Fibroblast of mammary gland (primary cell): ENCODE data around the gene GSTA3.
"Not testable (repeated sequence)": the region's sequence is repeated elsewhere in the genome, so short reads cannot be mapped to it uniquely, and the experiment has no call there.

ENCODE experiments used
- DNase-seq: peaks from one replicate; pipeline ENCODE4 v3.0.0-alpha.2; 2010; ENCODE audit warnings: low read depth
- H3K4me3 ChIP-seq: 2 replicates; pipeline ENCODE4 v1.5.1; 2011; ENCODE audit warnings: low read depth, mild to moderate bottlenecking, low read length, moderate library complexity; ENCODE audit not compliant: control insufficient read depth
- CTCF ChIP-seq: conservative IDR thresholded peaks from 2 replicates; pipeline ENCODE4 v1.5.1; 2011; ENCODE audit warnings: low read depth, low read length, inconsistent platforms; ENCODE audit not compliant: control insufficient read depth, insufficient read depth

GSTA3 gene

DNA sequence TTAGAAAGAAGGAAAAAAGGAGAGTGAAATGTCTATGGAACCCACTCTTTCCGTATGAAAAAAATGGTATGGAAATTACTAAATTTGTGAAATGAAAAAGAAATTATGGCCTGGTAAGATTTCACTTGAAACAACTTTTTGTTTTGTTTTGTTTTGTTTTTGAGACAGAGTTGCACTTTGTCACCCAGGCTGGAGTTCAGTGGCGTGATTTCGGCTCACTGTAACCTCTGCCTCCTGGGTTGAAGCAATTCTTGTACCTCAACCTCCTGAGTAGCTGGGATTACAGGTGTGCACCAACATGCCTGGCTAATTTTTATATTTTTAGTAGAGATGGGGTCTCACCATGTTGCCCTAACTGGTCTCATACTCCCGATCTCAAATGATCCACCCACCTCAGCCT, 51.1 kb downstream of the GSTA3 start:
- no peak for DNase-seq
- TF ChIP-seq CTCF = no peak
- no peak overlapping the region for H3K4me3 ChIP-seq

GRCh38 chr6:52856137-52856536, 53.4 kb downstream of the GSTA3 start:
- DNase-seq, H3K4me3 ChIP-seq: not testable (repeated sequence)

DNA sequence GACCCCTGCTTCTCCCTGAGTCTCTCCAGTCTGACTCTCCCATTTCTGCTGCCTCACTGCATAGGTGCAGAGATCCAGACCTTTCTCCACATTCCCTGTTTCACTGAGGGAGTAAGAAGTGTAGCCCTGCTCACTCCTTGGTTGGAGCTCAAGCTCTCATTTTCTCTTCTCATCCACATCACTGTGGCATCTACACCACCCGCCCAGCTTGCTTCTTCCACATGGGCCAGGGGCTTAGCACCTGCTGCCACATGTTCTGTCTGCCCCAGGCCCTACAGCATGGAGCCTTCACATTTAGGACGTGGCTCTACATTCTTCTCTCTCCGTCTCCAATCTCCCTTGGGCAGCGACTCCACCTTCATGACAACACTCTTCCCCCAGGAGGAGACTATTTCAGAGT, 60.4 kb downstream of the GSTA3 start:
- no peak overlapping the region for H3K4me3 ChIP-seq
- TF ChIP-seq CTCF = no peak
- no peak for DNase-seq
